Measurements from ENCODE around the gene LETM1.

The LETM1 gene

GRCh38 chr4:1775731-1776500 lies 80.0 kb downstream of the LETM1 start:
- no peak for DNase-seq

DNA sequence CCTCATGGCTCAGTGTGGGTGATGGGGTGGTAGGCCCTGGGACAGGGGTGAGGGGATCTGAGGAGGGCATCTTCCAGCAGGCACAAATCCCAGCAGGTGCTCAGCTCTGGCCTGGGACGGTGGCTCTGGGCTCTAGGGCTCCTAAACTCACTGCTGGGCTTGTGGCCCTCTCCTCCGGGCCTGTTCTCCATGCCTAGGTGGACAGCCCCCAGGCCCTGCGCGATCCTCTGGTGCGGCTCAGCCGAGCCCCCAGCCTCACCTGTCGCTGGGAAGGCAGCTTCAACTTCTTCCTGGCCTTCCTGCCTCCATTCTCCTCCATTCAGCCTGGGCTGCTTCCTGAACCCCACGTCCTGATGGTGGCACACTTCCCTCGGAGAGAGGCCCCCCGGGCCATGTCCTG lies 82.2 kb downstream of the LETM1 start:
- DNase-seq: no peak

DNA sequence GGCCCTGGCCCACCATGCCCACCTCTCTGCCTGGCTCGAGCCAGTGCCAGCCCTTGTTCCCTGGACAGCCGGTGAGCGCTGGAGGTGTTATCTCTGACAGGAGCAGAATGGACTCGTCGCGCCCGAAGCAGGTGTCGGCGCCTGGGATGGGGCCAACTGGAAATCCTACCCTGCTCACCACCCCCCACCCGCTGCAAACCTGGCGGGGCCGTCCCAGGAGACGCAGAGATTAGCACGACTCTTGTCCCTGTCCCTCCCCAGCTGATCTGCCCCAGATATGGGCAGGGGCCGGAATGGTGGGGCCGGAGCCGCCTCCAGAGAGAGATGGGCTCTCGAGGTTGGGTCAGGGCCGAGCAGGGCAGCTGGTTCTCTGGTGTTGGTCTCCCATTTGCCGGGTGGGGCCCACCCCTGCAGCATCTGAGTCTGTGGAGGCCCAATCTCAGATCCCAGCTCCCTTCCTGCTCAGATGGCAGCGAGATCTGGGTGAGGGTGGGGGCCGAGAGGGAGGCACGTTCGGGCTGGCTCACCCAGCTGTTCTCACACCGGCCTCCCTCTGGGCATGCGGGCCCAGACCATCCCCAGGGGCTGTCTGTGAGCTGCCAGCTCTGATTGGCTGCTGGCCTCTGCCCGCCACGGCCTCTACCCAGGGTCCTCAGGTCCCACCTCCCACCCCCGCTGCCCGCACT lies 83.0 kb downstream of the LETM1 start:
- no peak for DNase-seq

GRCh38 chr4:1771555-1772305 lies 84.2 kb downstream of the LETM1 start:
- peak in 1 of 5 experiments; percentile 23 for DNase-seq

- DNase-seq: no peak
These were observed 85.1 kb downstream of the LETM1 start for GRCh38 chr4:1770791-1771231.

DNA sequence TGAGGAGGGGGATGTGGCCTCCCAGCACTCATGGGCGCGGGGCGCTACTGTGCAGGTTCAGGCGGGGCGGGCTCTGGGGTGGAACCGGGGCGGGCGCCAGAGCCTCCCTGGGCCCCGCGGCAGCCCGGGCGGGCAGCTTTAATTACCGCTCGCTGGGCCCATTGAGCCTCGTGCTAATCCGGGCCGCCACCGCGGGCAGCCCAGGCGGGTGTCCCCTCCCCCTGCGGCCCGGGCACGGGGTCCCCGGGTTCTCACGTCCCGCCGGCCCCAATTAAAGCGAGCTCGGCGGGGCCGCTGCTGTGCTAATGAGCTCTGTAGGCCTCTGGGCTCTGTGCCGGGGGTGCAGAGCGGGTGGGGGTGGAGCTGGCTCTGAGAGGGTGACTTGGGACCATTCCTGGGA lies 85.7 kb downstream of the LETM1 start:
- DNase-seq: no peak

GRCh38 chr4:1769692-1770091 lies 86.3 kb downstream of the LETM1 start:
- DNase-seq: no peak

DNA sequence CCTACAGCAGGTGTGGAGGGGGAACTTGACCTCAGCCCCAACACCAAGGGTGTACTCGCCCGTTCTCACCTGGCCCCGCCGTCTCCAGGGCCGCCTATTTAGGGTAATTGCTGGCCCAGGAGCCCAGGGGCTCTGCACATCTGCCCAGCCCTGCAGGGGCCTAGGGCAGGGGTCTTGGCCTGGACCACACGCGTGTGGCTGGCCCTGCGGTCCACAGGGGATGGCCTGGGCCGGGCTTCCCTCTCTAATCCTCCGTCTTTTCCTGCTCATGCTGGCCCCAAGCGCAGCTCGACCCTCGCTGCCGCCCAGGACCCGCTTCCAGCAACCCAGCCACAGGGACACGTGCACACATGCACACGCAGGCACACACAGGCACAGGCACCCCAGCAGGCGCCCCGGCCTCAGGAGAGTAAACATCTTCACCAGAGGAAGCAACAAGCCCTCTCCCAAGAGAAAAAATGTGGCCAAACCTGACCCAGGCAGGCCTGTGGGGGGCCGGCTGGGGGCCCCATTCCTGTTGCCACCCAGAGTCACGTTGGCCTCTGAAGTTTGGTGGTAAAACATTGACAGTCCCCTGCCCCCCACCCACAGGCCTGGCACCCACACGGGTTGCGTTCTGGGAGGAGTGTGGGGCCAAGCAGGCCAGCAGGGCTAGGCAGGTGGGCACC lies 87.5 kb downstream of the LETM1 start:
- DNase-seq: no peak

GRCh38 chr4:1767770-1768366 lies 88.1 kb downstream of the LETM1 start:
- no peak for DNase-seq

GRCh38 chr4:1767061-1767769 lies 88.7 kb downstream of the LETM1 start:
- DNase-seq: no peak

GRCh38 chr4:1766106-1767060 lies 89.6 kb downstream of the LETM1 start:
- no peak for DNase-seq

GRCh38 chr4:1765409-1766072 lies 90.4 kb downstream of the LETM1 start:
- DNase-seq: no peak

GRCh38 chr4:1764670-1765069 lies 91.3 kb downstream of the LETM1 start:
- no peak for DNase-seq

DNA sequence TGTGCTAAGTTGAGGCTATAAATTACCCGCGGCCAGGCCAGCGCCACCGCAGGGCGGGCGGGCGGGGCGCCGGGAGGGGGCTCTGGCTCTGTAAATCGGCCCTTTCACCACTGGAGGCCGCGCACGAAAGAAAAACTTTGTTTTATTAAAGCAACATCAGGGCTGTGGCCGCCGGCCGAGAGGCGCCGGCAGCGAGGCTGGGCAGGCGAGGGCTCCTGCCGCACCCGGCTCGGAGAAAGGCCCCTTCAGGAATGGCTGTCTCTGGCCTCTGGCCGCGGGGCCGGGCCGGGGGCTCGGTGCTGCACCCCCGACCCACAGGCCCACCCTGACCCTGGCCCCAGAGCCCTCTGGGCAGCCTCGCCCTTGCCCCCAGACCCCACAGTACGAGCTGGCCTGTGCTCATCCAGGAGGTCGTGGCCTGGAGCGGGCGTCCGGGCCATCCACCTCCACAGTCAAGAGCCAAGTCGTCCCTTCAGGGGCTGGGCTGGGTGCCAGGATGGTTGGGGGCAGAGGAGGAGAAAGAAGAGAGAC lies 92.3 kb downstream of the LETM1 start:
- no peak for DNase-seq

DNA sequence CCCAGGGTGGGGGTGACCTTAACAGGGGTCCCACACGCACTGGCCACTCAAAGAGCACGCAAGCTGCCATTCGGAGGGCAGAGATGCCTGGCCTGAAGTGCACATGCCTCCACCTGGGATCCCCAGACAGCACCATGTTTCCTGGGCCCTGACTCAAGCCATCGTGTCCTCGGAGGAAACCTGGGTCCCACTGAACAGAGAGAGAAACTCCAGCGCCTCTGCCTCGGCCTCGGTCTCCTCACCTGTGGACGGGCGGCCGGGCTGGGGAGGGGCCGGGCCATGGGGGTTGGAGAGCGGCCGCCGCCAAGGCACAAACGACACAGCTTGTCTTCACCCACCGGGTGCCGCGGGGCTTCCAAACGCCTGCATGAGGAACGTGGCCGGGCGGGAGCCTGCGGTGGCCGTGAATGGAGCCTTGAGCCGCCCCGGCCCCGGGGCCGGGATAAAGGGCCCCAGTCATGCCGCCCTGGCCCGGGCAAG lies 92.8 kb downstream of the LETM1 start:
- DNase-seq: no peak

DNA sequence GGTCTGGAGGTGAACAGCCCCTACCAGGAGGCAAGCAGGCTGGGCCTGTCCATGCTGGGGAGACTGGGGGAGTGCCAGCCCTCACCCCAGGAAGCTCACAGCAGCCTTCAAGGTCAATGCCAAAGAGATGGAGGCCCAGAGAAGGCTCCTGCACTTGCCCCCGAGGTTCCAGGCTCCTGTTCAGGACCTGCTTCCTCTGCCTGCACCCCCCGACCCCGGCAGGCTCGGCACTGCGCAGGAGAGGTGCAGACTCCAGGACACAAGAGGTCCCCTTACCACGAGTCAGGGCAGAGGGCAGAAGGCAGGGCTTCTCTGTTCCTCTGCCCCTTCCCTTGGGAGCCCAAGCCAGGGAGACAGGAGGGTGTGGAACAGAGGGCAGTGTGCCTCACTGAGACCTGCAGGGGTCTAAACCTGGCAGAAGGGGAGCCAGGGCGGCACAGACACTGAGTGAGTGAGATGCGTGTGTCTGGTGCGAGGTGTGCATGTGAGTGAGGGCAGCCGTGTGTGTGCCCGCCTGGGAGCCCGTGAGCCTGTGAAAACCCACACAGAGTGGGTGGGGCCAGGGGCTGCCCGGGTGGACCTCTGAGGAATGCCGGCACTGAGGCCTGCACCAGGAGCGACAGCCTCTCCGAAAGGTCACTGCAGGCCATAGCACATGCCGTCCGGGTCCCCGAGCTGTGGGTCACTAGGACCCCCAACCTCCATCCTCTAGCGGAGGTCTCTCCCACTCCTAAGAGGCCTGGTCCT lies 93.5 kb downstream of the LETM1 start:
- no peak for DNase-seq
